HG02884 (cell line): ENCODE measurements around the gene MRPS18B.

Experiments used
- ATAC-seq: cut with Tn5 transposase; IDR thresholded peaks from one replicate; pipeline ENCODE4 v1.9.1; 2021; ENCODE audit warnings: mild to moderate bottlenecking, moderate library complexity; ENCODE audit not compliant: unreplicated experiment

MRPS18B gene

DNA sequence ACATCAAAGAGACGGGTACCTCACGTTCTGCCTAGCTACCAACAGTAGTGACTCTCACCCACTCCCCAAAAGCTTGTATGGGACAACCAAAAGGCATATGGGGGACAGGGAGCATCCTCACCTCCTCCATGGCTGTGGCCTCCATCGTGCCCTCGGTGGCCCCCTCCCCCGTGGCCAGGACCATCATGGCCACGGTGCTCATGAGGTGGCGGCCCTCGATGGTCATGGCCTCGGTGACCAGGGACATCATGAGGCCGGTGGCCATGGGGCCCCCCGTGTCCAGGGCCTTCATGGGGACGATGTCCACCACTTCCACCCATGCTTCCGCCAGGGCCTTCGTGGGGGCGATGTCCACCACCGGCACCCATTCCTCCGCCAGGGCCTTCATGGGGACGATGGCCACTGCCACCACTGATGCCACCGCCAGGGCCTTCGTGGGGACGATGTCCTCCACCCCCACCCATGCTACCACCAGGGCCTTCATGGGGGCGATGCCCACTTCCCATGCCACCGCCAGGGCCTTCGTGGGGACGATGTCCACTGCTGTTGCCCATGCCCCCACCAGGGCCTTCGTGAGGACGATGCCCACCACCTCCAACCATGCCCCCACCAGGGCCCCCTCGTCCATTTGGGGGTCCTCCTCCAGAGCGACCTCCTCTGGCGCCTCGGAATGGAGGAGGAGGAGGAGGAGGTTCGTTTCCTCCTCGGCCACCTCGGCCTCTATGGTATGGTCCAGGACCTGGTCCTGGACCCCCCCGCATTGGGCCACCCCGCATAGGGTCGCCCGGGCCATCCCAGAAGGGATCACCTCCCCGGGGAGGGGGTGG is 15.6 kb upstream of the MRPS18B start:
- ATAC-seq, result no peak

DNA sequence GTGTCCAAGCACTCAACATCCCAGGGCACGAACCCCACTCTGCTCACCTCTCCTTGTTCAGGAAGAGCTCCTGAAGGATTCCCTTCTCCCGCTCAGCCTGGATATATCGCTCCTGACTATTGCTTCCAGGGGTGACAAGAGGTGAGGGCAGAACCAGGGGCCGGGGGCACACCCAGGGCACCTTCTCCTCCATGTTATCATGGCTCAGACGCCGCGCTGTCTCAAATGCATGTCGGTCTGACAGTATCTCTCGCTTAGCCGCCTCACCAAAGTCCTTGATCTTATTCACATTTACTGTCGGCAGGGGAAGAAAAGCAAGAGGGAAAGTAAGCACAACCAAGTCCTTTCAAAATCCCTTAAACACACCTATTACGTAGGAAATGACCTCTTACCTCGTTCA is 13.7 kb upstream of the MRPS18B start:
- ATAC-seq, result no peak

DNA sequence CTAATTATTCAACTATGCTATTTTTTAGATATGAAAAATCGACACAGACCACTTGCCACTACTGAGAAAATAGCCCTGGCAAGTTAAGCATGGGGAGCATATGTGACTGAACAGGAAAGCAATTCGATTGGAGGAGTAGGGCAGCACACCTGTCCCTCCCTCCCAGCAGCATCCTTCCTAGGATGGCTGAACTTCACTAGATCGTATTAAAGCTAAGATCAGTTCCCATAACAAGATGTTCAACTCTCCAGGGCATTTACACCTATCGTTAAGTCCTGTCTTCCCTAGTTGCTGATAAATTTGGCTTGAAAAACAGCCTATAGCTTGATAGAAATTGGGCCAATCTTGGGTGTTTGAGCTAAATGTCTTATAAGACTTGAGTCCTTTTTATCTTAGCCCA is 7.6 kb upstream of the MRPS18B start:
- no peak for ATAC-seq

DNA sequence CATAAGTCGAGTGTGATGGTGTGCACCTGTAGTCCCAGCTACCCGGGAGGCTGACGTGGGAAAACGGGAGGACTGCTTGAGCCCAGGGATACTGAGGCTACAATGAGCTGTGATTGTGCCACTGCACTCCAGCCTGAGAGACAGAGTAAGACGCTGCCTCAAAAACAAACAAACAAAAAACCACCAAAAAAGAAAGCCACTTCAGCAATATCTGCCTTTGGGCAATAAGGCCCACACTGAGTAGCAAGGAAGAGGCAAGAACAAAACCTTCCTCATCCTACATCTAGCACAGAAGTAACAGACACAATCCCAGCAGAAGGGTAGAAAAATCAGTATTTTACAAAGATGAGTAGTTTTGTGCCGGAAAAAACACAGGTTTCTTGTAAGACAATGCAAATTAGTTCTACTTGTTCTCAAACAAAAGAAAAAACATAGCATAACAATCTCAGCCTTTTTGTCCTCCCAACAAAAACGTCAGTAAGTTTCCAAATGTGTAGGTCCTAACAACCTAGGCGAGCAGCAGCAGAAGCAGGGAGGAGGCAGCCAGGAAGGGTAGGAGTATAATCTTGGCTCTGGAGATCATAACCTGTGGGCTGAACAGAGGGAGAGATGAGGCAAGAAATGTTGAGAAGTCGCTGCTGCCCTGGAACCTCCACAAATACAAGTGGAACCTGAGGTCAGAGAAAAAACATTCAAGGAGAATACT is 6.3 kb upstream of the MRPS18B start:
- ATAC-seq, result no peak

DNA sequence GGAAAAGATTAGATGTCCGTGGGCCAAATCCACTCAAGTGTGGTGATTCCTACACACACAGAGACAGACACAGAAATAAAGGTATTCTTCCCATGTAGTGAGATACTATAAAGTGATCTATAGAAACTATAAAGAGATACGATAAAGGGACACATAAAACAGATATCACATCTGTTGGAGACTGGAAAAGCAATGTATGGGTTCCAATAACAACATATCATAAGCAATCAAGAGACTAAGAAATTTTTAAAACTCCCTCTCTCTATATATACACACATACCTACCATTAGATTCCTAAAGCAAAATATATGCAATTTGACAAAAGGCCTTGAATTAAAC is 5.8 kb upstream of the MRPS18B start:
- ATAC-seq, result no peak

DNA sequence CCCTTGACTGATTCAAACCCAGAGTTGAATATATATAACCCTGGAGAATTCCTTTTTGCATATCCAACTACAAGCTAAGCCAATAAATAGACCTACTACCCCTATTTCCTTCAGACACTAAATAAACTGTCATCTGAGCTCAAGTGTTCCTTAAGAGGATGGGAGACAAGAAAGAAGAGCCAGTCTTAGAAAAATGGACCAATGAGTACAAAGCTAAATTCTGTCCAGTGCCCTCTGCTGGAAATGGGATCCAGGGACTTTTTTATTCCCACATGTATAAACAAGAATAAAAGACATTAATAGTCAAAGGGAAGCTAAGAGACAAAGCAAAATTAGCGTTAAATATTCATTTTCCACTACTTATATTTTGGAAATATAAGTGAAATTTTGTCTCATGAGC is 5.4 kb upstream of the MRPS18B start:
- no peak for ATAC-seq

DNA sequence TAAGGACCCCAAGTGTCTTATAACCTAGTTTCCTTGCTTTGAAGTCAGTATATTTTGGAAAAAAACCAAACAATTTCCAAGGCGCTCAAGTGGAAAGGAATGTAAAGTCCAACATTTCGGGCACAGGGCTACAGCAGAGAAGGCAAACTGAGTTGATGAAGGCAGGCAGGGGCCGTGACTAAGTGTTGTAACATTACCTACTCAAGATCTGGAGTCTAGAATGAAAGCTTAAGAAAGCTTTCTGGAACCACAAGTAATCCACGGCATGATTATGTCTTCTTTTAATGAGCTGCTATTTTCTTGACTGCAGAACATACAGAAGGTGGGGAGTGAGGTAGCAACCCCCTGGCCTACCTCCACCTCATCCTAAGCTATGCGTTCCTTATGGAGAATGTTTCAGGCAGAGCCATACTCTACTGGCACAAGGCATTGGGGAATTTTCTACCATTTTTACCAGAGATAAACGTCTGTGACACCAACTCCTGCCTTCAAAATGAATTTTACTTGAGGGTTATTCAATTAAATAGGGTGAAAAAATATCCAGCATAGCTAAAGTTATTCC is 4.9 kb upstream of the MRPS18B start:
- ATAC-seq, result no peak

DNA sequence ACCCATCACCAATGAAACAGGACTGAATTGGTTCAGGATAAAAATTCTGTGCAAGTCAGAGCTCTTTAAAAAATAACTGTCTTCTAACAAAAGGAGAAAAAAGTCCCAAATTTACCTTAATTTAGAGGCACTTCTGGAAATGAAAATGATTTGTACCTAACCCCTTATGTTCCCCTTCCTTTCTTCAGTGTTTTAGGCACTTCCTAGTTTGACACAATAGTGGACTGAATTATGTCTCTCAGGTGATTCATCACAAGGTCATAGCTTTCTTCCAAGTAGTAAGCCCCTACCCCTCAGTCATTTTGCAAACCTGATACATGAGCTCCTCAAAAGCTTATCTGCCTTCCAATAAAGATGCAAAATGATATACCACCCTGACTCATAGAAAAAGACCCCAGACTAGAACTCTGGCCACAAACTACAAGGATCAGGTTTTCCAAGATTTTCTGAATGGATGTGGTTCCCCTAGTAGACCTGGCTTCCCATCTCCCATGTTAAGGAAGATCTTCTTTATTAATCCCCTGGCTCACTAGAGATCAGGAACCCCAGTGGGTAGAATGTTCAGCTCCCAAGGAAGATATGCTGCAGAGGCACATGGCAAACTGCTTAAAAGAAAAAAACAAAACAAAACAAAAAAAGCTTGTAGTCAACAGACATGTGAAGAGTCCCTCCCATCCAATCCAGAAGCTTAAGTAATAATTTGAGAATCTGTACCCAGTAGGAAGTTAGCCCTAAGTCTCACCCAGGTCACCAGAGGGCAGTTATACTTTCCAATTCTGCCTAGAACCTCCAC is 4.2 kb upstream of the MRPS18B start:
- no peak for ATAC-seq

DNA sequence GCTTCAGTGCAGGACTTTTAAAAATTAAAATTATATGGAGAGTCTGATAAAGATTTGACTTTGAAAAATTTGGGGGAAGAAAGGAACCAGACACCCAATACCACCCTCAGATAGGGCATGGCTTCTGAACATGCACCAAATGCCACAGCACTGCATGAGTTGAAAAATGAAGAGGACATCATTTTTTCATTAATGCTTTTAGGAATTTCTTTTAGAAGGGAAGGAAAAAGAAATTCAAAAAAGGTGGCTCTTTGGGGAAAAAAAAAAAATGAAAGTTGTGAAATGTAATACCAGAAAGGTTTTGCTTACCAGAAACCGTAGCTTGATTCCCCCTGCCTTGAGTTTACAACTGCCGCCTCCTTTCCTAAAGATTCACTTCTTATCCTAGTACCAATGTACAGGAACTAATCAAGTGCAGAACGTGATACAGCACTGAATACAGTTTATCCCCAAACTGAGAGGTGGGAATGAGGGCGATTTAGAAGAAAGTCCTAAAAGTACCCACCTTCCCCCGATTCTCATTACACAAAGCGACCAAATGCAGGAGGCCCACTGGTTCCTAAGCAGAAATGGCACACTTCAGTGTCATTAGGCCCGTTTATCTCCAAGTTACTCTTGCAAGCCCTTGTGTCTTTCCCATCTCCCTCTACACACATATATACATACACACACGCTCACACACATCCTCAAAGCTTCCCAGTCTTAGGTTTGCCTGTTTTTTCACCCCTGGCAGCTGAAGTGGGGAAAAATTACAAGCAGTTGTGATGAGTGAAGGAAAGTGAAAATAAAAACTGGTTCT is 3.4 kb upstream of the MRPS18B start:
- ATAC-seq, result no peak

DNA sequence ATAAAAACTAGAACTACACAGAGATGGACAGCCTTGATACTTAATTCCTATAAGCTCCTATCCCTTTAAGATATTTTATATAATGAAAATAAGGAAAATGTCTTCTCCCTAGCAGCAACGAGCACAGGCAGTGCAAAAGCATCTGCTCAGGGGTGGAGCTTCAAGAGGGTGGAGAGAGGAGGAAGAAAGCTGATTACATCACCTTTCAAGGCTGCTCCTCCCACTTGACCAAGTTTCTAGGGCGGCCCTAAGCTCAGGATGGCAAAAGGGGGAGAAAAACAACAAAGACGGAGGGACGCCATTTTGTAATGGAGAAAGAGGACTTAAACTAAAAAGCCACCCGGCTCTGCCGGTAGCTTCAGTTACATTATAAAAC is 2.8 kb upstream of the MRPS18B start:
- peak; percentile 37 for ATAC-seq

DNA sequence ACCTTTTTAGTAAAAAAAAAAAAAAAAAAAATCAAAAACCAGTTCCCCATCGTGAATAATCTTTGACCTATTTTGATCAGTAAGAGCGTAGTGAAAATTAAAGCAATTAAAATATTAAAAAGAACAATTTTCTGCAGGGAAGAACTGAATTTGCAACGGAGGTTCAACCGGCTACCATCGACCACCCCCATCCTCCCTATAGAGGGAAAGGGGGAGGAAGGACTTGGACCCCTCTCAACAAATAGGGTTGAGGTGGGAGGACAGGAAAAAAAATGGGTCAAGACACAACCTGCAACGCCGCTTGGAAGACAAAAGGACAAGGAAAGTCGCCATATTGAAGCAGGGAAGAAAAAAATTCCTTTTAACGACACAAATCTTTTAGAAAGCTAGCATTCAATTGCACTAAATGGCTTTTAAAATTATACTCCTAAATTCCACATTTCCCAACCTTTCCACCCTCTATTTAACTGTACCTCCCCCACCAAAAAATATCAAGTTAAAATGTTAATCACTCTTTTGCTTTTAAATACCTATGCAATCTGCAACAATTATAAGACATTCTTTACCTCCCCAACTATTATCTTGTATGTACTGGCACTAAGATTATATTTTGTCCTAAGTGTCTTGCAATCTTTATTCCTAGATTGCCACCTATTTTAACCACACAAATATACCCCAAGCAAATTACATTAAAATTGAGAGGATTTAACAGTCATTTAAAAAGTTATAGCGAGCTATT is 2.3 kb upstream of the MRPS18B start:
- no peak for ATAC-seq

DNA sequence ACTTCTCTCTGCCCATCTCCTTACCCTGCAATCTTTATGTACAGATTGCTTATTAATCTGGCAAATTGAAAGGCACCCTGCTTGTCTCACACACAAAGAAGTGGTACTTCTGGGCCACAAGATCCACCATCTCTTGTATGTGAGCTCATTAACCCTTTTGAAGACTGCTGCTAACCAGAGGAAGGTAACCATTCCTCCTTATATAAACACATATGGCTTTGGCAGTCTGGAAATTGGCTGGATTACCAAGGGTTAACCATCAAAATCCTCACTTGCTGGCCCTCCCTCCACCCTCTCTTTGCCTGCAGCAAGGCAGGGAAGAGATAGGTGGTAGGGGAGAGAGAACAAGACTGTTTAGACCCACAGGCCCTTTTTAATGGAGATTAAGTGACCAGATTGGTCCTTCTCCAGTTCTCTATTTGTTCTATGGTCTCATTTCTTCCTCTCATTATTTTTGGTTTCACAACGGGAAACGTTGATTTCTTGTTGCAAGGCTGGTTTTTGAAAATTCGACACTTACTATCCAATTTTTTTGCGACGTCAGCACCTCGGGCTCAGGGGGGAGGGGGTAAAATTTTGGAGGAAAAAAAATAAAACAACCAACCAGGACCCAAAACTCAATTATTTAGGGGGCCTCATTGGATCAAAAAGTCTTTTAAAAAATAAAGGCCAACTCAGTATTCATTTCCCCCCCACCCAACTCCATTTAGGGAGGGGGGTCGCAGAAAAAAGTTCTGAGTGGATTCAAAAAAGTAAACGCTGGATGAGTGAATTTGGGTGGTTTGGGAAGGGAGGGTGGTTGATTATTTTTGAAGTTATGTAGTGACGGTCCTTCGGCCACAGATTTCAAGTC is 1.5 kb upstream of the MRPS18B start:
- ATAC-seq, result no peak

DNA sequence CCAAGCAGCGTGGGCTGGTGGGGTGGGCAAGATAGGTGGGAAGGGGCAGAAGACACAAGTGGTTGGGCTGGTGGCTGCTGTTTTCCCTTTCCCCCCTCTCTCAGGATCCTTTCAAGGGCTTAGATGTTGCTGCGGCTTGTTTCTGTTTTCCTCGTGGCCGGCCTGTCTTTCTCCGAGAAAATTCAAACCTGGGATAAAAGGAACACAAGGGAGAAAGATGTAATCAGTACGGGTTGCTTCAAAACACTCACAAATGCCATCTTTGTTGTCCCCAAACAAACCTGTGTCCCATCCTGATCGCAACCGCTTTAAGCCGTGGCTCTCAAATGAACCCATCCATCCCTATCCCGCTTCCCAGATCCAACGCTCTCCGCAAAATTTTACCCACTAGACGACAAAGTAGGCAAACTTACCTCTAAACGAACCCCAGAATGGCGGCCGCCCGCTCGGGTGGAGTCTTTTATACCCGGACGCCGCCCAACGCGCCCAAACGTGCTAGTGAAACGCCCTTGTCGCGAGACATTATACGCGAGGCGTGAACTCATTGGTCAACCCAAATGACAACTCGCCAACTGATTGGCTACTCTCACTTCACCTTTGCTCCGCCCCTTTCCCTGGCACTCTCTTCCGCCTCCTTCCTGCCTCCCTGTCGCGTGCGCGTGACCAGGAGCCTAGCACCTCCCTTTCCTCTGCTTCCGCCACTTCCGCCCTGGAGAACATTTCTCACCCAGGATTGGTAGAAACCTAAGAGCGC is 652 bp upstream of the MRPS18B start, which contains the start of gene PPP1R10:
Gene PPP1R10 (minus strand): TSS at position 433 of the 754 bp plus-strand sequence. CDS start 7,299 bp downstream, outside the sequence.
- ATAC-seq, result peak; percentile 75

DNA sequence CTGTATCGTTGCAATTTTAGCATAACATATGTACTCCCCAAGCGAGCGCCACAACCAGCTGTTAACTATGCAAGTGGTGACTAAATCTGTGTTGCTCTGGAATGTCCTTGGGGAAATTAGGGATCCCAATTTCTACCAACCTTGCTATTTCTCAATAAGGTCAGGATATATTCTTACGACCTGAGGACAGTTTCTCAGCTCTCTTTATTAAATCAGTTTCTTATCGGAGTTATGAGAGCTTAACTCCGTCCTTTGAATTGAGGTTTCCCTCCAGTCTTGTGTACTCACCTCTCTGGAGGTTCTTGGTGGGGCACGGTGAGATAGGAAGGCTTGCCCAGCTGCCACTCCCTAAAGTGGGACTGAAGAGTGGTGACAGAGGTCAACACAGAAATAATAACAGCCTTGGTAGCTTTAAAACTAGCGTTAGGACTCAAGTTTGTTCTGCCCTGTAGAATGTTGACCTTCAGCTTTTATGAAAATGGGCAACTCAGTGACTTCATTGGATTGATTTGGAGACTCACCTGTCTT is 694 bp downstream of the MRPS18B start:
- no peak for ATAC-seq

DNA sequence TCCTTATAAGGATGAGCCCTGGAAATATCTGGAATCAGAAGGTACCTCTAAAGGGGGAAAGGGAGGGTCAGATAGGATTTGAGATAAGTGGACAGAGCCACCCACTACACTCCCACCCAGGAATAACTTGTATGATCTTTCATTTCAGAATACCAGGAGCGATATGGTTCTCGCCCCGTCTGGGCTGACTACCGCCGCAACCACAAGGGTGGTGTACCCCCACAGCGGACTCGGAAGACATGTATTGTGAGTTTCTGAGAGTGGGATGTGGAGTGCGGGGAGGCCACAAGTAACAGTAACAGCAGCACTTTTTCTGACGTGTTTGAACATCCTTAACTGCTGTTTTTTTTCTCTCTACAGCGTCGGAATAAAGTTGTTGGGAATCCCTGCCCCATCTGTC is 1.9 kb downstream of the MRPS18B start:
- ATAC-seq, result no peak

DNA sequence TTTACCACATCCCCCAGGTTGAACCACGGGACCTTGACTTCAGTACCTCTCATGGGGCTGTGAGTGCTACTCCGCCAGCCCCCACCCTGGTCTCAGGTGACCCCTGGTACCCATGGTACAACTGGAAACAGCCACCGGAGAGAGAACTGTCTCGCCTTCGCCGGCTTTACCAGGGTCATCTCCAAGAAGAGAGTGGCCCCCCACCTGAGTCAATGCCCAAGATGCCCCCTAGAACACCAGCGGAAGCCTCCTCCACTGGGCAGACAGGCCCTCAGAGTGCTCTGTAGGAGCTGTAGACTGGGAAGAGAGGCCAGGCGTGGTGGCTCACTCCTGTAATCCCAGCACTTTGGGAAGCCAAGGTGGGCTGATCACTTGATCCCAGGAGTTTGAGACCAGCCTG is 7.9 kb downstream of the MRPS18B start:
- ATAC-seq, result no peak

DNA sequence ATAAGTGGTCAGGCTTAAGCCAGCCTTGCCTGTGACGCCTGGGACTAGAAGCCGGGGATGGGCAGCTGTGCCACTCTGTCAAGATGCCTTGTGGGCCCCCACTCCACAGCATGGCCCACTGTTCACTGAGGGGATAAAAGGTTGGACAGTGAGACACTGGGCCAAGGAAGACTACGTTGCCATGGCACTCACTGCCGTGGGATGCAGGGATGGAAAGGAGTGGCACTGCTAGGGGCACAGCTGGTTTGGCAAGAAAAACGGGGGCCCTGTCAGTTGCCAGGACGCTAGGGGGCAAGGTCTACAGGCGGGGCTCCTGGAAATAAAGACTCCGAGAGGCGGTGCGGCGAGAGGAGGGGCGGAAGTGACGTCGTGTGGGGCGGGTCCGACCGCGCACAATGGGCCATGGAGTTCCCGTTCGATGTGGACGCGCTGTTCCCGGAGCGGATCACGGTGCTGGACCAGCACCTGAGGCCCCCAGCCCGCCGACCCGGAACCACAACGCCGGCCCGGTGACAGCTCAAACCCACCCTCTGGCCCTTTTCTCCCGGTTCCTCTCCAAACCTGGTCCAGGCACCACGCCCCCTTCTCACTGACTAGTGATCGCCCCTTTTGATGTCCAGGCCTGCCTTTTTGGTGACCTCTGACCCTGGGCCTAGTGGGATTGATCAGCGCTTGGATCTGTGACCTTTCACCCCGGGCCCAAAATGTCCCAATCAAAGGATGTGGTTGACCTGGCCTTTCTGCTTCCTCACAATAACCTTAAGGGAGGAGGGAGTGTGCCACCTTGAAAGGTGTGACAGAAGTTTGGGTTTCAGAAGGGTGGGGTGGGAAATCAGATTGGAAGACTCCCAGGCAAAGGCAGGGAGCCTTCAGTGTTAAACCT is 9.1 kb downstream of the MRPS18B start, which contains the start of gene ATAT1:
Gene ATAT1 (plus strand): TSS at position 391 of the 883 bp plus-strand sequence.
- ATAC-seq, result peak; percentile 87
